Measurements from ENCODE around the gene MRPL20. TPM values are rescaled to one million over a fixed set of nuclear protein-coding genes. Genes with fewer than 3 reads are reported as not detected.
"Not testable (repeated sequence)": the region's sequence is repeated elsewhere in the genome, so short reads cannot be mapped to it uniquely, and the experiment has no call there.

MRPL20 gene
- total RNA-seq, 1 donor from 2014 or later, result 125 TPM

- DNase-seq (ENCODE audit: extremely low read depth, low read depth, low spot score), result no peak
Measured at GRCh38 chr1:1427106-1427819, 20.2 kb upstream of the MRPL20 start.

DNA sequence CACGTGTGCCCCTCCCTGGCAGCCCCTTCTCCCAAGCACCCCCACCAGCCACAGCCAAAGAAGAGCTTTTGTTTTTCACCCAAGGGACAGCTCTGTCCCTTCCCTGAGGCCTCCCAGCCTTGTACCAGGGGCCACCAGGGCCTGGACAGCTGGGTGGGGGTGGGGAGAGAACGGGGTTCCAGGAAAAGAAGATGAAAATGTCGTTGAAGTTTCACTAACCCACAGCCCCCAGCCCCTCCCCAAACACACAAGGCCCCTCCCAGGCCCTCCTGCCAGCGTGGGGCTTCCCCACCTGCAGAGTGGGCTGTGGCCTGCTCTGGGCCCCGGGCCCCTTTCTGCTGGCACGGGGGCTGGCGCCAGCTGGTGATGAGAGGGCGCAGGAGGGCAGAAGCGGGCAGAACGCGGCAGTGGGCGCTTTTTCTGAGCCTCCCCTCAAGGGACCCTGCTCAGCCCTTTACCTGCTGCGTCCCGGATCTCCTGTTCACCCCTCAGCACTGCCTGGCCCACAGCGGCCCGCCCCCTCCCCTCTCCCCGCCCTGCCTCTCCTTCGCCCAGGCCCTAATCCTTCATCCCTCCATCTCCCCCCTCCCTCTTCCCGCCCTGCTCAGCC is 19.5 kb upstream of the MRPL20 start:
- DNase-seq (ENCODE audit: extremely low read depth, low read depth, low spot score), result no peak

DNA sequence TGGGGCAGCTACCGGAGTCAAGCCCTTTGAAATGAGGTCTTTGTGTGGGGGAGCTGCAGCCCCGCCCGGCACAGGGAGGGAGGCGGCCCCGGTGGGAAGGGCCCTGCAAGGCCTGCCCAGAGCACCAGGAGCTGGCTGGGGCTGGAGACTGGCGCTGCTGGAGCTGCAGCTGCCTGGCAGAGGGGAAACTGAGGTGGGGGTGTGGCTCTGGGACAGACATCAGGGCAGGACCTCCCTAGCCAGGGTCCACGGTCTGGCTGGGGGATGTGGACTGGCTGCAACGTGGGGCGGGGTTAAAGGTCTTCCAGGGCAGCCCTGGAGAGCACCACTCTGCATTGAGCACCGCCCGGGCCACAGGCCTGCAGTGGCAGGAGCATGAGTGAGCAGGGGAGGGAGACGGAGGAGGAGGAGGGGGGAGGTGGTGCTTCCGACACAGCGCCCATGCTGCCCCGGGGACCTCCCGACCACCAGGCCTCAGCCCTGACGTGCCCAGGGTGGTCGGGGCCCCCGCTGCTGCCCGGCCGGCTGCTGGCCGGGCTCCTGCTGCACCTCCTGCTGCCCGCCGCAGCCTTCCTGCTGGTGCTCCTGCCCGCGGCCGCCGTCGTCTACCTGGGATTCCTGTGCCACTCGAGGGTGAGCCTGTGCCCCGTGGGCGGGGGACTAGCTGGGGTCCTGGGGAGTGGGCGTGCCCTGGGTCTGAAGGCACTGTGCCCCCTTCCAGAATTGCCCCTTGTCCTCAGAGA is 18.8 kb upstream of the MRPL20 start:
- DNase-seq (ENCODE audit: extremely low read depth, low read depth, low spot score), result no peak

GRCh38 chr1:1425426-1425752 is 18.3 kb upstream of the MRPL20 start:
- no peak for DNase-seq (ENCODE audit: extremely low read depth, low read depth, low spot score)

- no peak for DNase-seq (ENCODE audit: extremely low read depth, low read depth, low spot score)
Measured at GRCh38 chr1:1424707-1425106, 17.6 kb upstream of the MRPL20 start.

- DNase-seq (ENCODE audit: extremely low read depth, low read depth, low spot score), result no peak
Measured at GRCh38 chr1:1423245-1423597, 16.1 kb upstream of the MRPL20 start.

DNA sequence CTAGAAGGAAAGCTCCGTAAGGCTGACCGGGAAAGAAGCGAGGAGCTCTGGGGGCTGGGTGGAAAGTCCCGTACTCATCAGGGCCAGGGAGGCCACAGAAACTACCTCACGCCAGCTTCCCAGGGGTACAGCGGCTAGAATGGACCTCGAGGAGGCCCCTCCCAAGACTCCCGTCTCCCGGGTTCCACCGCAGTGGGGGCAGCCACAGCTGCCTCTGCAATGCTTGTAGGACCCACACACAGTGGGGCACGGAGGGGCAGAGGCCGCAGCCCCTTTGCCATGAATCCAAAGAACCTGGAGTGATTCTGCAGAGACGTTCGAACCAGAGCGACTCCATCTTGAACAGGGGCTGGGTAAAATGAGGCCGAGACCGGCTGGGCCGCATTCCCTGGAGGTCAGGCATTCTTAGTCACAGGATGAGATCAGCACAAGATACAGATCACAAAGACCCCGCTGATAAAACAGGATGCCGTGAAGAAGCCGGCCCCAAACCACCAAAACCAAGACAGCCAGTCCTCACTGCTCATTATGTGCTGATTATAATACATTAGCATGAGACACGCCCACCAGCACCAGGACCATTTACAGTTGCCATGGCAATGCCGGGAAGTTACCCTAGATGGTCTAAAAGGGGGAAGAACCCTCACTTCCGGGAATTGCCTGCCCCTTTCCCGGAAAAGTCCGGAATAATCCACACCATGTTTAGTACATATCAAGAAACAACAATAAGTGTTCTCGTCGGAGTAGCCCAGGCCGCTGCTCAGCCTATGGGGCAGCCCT is 15.6 kb upstream of the MRPL20 start:
- DNase-seq (ENCODE audit: extremely low read depth, low read depth, low spot score), result no peak

DNA sequence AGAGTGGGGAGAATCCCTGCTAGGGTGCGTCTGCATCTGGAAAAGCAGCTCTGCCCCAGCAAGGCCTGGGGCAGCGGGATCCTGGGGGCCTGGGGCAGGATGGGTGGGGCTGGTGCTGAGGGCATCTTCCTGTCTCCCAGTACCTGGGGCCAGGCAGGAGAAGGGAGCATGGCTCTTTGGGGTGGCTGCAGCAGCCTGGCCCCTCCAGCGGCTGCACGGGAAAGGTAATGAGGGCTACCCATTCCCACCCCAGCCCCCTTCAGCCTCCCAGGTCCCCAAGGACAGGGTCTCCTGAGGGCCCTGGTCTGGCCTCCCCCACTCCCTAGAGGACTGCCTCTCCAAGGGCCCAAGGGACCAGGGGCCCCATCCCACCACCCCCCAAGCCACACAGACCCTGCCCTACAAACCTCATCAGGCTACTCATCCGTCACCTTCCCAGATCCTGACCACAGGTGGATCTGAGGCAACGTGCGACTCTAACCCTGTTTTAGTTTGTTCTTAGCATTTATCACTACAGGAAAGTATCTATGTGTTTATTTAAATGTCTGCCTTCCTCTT is 14.9 kb upstream of the MRPL20 start:
- DNase-seq (ENCODE audit: extremely low read depth, low read depth, low spot score), result no peak

DNA sequence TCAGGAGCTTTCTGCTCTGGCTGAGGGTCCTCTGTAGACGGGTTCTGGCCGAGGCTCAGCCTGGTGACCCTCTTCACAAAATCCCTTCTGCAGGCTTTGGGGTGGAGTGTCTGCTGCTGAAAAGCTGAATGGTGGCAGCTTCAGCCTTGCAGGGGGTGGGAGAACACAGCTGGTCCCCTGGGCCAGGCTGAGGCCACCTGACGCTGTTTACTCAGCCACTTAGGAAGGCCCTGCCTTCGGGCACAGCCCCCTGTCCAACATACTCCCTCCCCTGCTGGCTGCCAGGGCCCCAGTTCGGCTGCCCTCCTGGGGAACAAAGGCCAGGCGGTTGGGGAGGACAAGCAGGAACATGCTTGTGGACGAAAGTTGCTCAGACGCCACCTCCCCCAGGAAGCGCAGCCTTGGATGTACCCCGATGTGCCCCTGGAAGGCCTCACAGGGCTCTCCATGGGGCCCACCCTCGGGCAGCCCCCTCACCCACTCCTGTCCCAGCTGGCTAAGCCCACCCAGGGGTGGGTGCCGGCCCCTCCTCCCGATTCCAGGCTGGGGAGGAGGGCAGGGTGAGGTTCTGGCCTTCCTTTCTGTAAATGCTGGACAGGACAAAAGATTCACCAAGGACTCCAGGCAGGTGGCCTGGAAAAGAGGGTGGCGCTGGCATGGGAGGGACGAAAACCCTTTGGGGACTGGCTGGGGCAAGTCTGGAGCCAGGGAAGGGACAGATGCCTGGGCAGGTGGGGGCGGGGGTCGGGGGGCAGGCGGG is 14.2 kb upstream of the MRPL20 start, which contains the start of gene ANKRD65:
ANKRD65 (minus strand) TSS at position 130 of the 760 bp plus-strand sequence. CDS start 271 bp downstream, outside the sequence.
- DNase-seq (ENCODE audit: extremely low read depth, low read depth, low spot score), result no peak

- DNase-seq (ENCODE audit: extremely low read depth, low read depth, low spot score), result no peak
Measured at GRCh38 chr1:1420654-1421141, 13.6 kb upstream of the MRPL20 start.

GRCh38 chr1:1419813-1420653 is 12.9 kb upstream of the MRPL20 start:
- DNase-seq (ENCODE audit: extremely low read depth, low read depth, low spot score), result no peak

GRCh38 chr1:1419363-1419812 is 12.3 kb upstream of the MRPL20 start:
- DNase-seq (ENCODE audit: extremely low read depth, low read depth, low spot score), result no peak

DNA sequence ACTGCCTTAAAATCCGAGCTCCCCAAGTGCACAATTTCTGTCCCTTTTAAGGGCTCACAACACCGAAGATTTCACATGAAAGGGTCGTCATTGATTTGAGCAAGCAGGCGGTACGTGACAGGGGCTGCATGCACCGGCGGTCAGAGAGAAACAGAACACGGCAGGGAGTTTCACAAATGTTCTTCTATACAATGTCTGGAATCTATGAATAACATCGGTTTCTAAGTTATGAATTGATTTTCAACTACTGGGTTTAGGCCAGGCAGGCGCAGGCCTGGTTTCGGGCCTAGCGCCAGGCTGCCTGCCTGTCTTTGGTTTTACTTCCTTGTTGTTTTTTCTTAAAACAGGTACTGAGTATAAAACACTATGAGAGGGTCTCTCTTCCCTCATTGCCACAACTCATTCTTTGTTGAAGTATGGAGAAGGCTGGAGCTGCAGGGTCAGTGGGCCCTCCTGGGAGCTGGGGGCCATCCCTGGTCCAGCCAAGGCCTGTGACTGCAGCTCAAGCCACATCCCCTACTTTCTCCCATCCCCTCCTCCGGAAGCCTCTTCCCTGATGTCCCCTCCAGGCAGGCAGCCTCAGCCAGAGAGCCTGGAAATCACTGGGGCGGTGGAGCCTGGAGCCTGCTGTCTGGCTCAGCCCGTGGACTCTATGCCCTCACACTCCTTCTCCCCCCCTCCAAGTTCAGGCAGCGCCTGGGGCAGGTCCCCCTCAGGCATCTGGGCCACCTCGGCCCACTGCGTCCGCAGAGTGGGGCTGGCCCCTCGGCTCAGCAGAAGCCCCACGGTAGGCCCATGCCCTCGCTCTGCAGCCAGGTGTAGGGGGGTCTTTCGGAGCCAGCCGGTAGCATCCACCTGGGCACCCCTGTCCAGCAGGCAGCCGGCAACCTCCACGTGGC is 11.6 kb upstream of the MRPL20 start:
- no peak for DNase-seq (ENCODE audit: extremely low read depth, low read depth, low spot score)

GRCh38 chr1:1417825-1418463 is 10.9 kb upstream of the MRPL20 start:
- DNase-seq (ENCODE audit: extremely low read depth, low read depth, low spot score), result not testable (repeated sequence)

- DNase-seq (ENCODE audit: extremely low read depth, low read depth, low spot score), result not testable (repeated sequence)
Measured at GRCh38 chr1:1417396-1417795, 10.3 kb upstream of the MRPL20 start.

- DNase-seq (ENCODE audit: extremely low read depth, low read depth, low spot score), result no peak
Measured at GRCh38 chr1:1415751-1416150, 8.7 kb upstream of the MRPL20 start.

DNA sequence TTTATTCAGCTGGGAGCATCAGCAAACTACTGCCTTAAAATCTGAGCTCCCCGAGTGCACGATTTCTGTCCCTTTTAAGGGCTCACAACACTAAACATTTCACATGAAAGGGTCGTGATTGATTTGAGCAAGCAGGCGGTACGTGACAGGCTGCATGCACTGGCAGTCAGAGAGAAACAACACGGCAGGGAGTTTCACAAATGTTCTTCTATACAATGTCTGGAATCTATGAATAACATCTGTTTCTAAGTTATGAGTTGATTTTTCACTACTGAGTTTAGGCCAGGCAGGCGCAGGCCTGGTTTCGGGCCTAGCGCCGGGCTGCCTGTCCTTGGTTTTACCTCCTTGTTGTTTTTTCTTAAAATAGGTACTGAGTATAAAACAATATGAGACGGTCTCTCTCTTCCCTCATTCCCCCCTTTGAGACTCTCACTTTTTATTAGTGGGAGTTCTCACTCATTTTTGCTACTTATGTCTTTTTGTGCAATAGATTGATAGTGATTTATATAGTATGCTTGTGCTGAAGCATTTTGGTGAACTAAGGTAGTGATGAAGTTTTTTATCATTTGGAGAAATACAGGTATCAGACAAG is 5.3 kb upstream of the MRPL20 start:
- DNase-seq (ENCODE audit: extremely low read depth, low read depth, low spot score), result not testable (repeated sequence)

Data from glomerular endothelial cell (primary cell).